Measurements from ENCODE around the gene BTBD8.

Gene BTBD8

GRCh38 chr1:92194511-92194910 lies 114.4 kb downstream of the BTBD8 start:
- no peak for DNase-seq

GRCh38 chr1:92201973-92202372 lies 121.8 kb downstream of the BTBD8 start:
- DNase-seq = no peak

- no peak for DNase-seq
These were observed 123.0 kb downstream of the BTBD8 start for GRCh38 chr1:92203105-92203504.

GRCh38 chr1:92210701-92211100 lies 130.6 kb downstream of the BTBD8 start:
- DNase-seq = no peak

- no peak for DNase-seq
These were observed 131.0 kb downstream of the BTBD8 start for GRCh38 chr1:92211166-92211565.

GRCh38 chr1:92217721-92218120 lies 137.6 kb downstream of the BTBD8 start, which contains the start of gene C1orf146:
Gene C1orf146, plus strand, starts transcription at chr1:92217915. Its CDS starts 13,506 bp downstream, at chr1:92231421.
- no peak for DNase-seq

- DNase-seq = no peak
These were observed 138.4 kb downstream of the BTBD8 start for GRCh38 chr1:92218559-92218958.

- DNase-seq = no peak
These were observed 138.9 kb downstream of the BTBD8 start for GRCh38 chr1:92219028-92219427.

- DNase-seq = no peak
These were observed 148.3 kb downstream of the BTBD8 start for GRCh38 chr1:92228401-92228800.

- DNase-seq = no peak
These were observed 150.6 kb downstream of the BTBD8 start for GRCh38 chr1:92230736-92231135.
